Large intestine (tissue), 3 donors: ENCODE measurements around the gene PRUNE2. TPM values are rescaled to one million over a fixed set of nuclear protein-coding genes. Genes with fewer than 3 reads are reported as not detected.
A peak's percentile ranks its signal among the peaks of the same experiment; 100 is the strongest.

ENCODE experiments used
- DNase-seq, 2 donors: peaks; one replicate each; pipeline versions ENCODE4 v3.0.0 to v3.0.0-alpha.2; 2013
- H3K27ac ChIP-seq: one replicate; pipeline ENCODE4 v1.5.1; 2013; ENCODE audit warnings: low read length
- H3K27me3 ChIP-seq: 2 replicates; pipeline ENCODE4 v1.6.1; 2013; ENCODE audit warnings: low read length; ENCODE audit not compliant: control insufficient read depth, insufficient read depth
- H3K36me3 ChIP-seq: 2 replicates; pipeline ENCODE4 v1.6.1; 2013; ENCODE audit warnings: low read length; ENCODE audit not compliant: control insufficient read depth, insufficient read depth
- H3K4me1 ChIP-seq: one replicate; pipeline ENCODE4 v1.6.1; 2013; ENCODE audit warnings: low read length; ENCODE audit not compliant: control insufficient read depth, insufficient read depth
- H3K4me3 ChIP-seq: one replicate; pipeline ENCODE4 v1.5.1; 2013; ENCODE audit warnings: low read length
- H3K9me3 ChIP-seq: one replicate; pipeline ENCODE4 v1.6.1; 2013; ENCODE audit warnings: mild to moderate bottlenecking, low read depth, low read length, moderate library complexity; ENCODE audit not compliant: control insufficient read depth
- WGBS: methylation state at CpG from one replicate; pipeline ENCODE4 v1.1.5; 2013; ENCODE audit warnings: low lambda C conversion rate; ENCODE audit not compliant: insufficient coverage; 5-methylcytosine and 5-hydroxymethylcytosine counted together
- polyA plus RNA-seq: library from polyadenylated mRNA; unstranded; fragments of 120-200 nt; gene quantifications from one replicate; pipeline ENCODE4 v1.2.1, GENCODE V29; 2013

PRUNE2 gene
- polyA plus RNA-seq, 1 donor: 68.1 TPM

DNA sequence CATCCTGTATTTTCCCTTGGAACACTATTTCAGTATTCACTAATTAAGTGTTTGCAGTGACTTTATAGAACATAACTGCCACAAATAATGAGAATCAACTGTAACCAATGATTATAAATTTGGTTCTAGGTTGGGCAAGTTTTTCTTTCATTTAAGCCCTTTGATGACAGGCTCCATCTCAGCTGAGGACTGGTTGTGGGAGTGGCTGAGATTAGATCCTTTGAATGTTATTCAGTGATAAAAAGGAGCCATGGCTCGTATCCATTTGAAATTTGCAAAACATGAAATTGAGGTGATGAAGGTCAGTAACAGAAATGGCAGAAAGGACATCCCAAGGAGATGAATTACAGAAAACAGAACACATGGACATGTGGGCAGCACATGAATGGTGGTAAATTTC lies 279.8 kb downstream of the PRUNE2 start:
- Histone ChIP-seq H3K4me1 (peaks cover 37% of the 10 kb centered on the region), H3K36me3 (peaks cover 2% of the 10 kb centered on the region), H3K9me3 (no peaks in the 10 kb centered on the region), H3K4me3 (no peak overlapping the region), H3K27ac (no peak overlapping the region), H3K27me3 (no peaks in the 10 kb centered on the region)
- WGBS: 25% methylated on average over 1 of the region's 1 CpG
- no peak for DNase-seq

DNA sequence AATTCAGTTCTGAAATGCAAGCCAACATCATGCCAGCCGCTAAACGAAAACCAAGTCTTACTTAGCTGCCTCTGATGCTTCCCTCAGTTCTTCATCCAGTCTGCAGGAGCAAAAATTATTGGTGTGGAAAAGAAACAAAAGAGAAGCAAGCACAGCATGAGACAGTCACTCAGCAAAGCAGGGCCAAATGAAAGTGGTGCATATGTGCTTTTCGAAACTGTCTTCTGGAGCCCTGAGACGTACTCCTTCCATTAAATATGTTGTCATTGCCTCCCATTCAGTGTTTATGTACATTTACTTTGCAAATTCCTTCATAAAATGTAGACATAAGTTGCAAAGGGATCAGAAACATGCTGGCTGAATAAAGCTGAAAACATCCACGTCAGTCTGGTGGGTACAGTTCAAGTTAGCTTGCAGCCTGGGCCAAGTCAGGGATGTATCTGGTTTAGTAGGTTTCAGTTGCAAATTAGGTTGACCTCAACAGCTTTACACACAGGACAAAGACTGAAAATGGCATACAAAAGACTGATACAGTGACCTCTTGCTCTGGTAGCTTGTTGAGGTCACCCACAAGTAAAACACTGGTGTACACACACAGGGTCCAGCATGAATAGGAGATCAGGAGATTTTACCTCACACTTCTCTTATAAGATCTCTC lies 281.4 kb downstream of the PRUNE2 start:
- Histone ChIP-seq H3K4me3 (no peak overlapping the region), H3K27ac (peak overlapping the region; percentile 95), H3K4me1 (peaks cover 48% of the 10 kb centered on the region), H3K36me3 (no peaks in the 10 kb centered on the region), H3K9me3 (no peaks in the 10 kb centered on the region), H3K27me3 (no peaks in the 10 kb centered on the region)
- no peak for DNase-seq
- WGBS: no CpG with 5 or more reads among the region's 5 CpGs

DNA sequence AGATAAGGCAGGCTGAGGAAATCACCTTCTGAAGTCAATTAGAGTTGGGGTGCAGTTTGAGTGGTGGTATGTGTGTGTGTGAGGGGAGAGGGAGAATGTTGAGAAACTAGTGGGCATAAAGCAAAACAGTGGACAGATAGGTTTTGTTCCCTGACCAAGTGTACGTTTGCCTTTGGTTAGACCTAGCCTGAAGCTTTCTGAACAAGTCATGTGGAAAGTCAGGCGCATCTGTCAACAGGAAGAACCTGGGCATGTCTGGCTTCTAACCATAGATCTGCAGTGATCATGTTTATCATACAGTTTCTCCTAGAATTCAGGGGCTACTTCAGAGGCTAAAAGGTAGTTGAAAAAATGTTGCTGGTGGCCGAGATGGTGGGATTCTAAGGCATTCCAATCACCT lies 284.9 kb downstream of the PRUNE2 start:
- H3K4me3 ChIP-seq: no peak overlapping the region
- H3K27ac ChIP-seq: peak overlapping the region; percentile 95
- DNase-seq: peak in 1 of 2 donors; percentile 68
- H3K4me1 ChIP-seq: peaks cover 73% of the 10 kb centered on the region
- WGBS: 67% methylated on average over 1 of the region's 3 CpGs
- no peaks in the 10 kb centered on the region for H3K27me3 ChIP-seq
- H3K9me3 ChIP-seq: no peaks in the 10 kb centered on the region
- no peaks in the 10 kb centered on the region for H3K36me3 ChIP-seq

DNA sequence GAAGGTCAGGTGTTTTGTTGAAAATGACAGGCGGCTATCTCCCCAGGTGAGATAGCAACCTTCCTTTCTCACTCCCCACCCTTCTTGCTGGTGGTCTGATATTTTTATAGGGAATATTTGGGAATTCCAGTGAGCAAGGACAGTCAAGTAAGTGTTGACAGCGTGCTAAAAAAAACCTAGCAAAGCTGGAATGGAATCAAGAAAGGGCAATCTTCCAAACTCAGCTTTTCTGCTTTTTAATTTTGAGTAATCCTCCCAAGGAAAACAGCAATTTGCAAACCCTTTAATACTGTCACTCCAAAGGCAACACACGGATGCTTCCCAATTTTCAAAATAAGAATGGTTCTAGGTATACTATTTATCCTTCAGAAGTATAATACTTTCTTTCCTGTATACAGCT lies 285.3 kb downstream of the PRUNE2 start:
- Histone ChIP-seq H3K27me3 (no peaks in the 10 kb centered on the region), H3K9me3 (no peaks in the 10 kb centered on the region), H3K4me3 (no peak overlapping the region), H3K36me3 (no peaks in the 10 kb centered on the region), H3K27ac (peak overlapping the region; percentile 95), H3K4me1 (peaks cover 76% of the 10 kb centered on the region)
- WGBS: 51% methylated on average over 2 of the region's 3 CpGs
- no peak for DNase-seq

GRCh38 chr9:76619640-76620039 lies 286.3 kb downstream of the PRUNE2 start:
- H3K27me3 ChIP-seq: no peaks in the 10 kb centered on the region
- H3K4me1 ChIP-seq: peaks cover 74% of the 10 kb centered on the region
- WGBS: 14% methylated on average over 1 of the region's 2 CpGs
- peak overlapping the region; percentile 95 for H3K27ac ChIP-seq
- no peaks in the 10 kb centered on the region for H3K9me3 ChIP-seq
- peak in 1 of 2 donors; percentile 51 for DNase-seq
- H3K36me3 ChIP-seq: no peaks in the 10 kb centered on the region
- no peak overlapping the region for H3K4me3 ChIP-seq

- Histone ChIP-seq H3K4me1 (peaks cover 69% of the 10 kb centered on the region), H3K4me3 (no peak overlapping the region), H3K27me3 (no peaks in the 10 kb centered on the region), H3K9me3 (no peaks in the 10 kb centered on the region), H3K27ac (peak overlapping the region; percentile 95), H3K36me3 (no peaks in the 10 kb centered on the region)
- DNase-seq: no peak
Measured at GRCh38 chr9:76619197-76619596, 286.7 kb downstream of the PRUNE2 start.

- peak overlapping the region; percentile 95 for H3K27ac ChIP-seq
- H3K9me3 ChIP-seq: no peaks in the 10 kb centered on the region
- WGBS: 100% methylated on average over 1 of the region's 4 CpGs
- H3K4me1 ChIP-seq: peaks cover 66% of the 10 kb centered on the region
- no peak overlapping the region for H3K4me3 ChIP-seq
- H3K36me3 ChIP-seq: no peaks in the 10 kb centered on the region
- no peak for DNase-seq
- no peaks in the 10 kb centered on the region for H3K27me3 ChIP-seq
Measured at GRCh38 chr9:76618762-76619161, 287.2 kb downstream of the PRUNE2 start.

- no CpG with 5 or more reads among the region's 3 CpGs for WGBS
- H3K27me3 ChIP-seq: no peaks in the 10 kb centered on the region
- peaks cover 6% of the 10 kb centered on the region for H3K36me3 ChIP-seq
- peak overlapping the region; percentile 95 for H3K27ac ChIP-seq
- peaks cover 71% of the 10 kb centered on the region for H3K4me1 ChIP-seq
- no peak overlapping the region for H3K4me3 ChIP-seq
- DNase-seq: peak in 1 of 2 donors; percentile 64
- H3K9me3 ChIP-seq: no peaks in the 10 kb centered on the region
Measured at GRCh38 chr9:76617497-76618175, 288.3 kb downstream of the PRUNE2 start.

GRCh38 chr9:76616780-76617179 lies 289.1 kb downstream of the PRUNE2 start:
- Histone ChIP-seq H3K4me3 (no peak overlapping the region), H3K27ac (peak overlapping the region; percentile 95), H3K9me3 (no peaks in the 10 kb centered on the region), H3K4me1 (peaks cover 71% of the 10 kb centered on the region), H3K27me3 (no peaks in the 10 kb centered on the region), H3K36me3 (peaks cover 9% of the 10 kb centered on the region)
- DNase-seq: no peak
- WGBS: 92% methylated on average over 2 of the region's 2 CpGs

DNA sequence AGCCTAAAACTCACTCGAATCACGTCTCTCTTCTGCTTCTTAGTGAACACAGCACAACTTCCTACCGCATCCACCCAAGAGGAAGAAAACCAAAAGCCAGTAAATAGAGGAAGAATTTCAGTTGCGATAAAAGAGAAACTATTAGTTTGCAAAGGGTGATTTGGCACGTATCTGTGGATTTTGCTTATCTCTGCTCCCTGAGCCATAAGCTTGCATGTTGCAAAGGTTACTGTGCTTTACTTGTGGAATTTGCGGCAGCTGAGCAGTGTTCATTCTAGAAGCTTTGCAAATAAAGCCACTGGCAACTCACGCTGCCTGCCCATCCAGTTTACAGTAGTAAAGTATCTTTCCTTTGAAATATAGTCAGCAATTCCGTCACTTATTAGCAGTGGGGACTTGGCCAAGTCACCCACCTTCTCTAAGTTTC lies 290.7 kb downstream of the PRUNE2 start:
- DNase-seq: peak; percentile 81 to 91
- whole genome bisulfite sequencing: no CpG with 5 or more reads among the region's 8 CpGs
- Histone ChIP-seq H3K27me3 (no peaks in the 10 kb centered on the region), H3K4me3 (peak overlapping the region; percentile 12), H3K36me3 (peaks cover 9% of the 10 kb centered on the region), H3K4me1 (peaks cover 55% of the 10 kb centered on the region), H3K9me3 (no peaks in the 10 kb centered on the region), H3K27ac (peak overlapping the region; percentile 95)

DNA sequence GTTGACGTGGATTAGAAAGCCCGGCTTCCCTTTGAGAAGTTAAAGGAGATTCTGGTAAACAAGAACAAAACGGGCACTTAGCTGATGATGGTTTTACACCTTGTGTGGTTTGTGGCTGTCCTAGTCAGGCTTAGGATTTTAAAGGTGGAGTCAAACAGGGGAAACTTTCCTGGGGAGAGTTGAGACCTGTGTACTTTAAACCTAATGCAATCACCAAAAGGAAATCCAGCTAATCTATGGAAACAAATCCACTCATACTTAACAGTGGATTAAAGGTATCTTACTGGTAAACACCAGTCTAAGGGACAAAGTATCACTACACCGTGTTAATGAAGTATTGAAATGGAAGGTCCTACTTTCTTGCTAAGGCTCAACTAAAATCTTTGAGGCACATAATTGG lies 291.9 kb downstream of the PRUNE2 start:
- WGBS: no CpG with 5 or more reads among the region's 4 CpGs
- H3K36me3 ChIP-seq: peaks cover 9% of the 10 kb centered on the region
- H3K9me3 ChIP-seq: no peaks in the 10 kb centered on the region
- peaks cover 44% of the 10 kb centered on the region for H3K4me1 ChIP-seq
- H3K27ac ChIP-seq: peak overlapping the region; percentile 95
- H3K27me3 ChIP-seq: no peaks in the 10 kb centered on the region
- no peak overlapping the region for H3K4me3 ChIP-seq
- peak; percentile 72 to 86 for DNase-seq
